Stimulated activated CD8-positive, alpha-beta memory T cell treated with anti-CD3 and anti-CD28 coated beads, Interleukin-2, amount 100 ng/mL, for 1 hour (primary cell): ENCODE results near the gene KLK15.

ENCODE experiments used
- DNase-seq, 2 donors: peaks; one replicate each; pipeline ENCODE4 v3.0.0-alpha.2; 2020; ENCODE audit warnings: low read depth in 2 of 2

KLK15 gene, protein sequence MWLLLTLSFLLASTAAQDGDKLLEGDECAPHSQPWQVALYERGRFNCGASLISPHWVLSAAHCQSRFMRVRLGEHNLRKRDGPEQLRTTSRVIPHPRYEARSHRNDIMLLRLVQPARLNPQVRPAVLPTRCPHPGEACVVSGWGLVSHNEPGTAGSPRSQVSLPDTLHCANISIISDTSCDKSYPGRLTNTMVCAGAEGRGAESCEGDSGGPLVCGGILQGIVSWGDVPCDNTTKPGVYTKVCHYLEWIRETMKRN

DNA sequence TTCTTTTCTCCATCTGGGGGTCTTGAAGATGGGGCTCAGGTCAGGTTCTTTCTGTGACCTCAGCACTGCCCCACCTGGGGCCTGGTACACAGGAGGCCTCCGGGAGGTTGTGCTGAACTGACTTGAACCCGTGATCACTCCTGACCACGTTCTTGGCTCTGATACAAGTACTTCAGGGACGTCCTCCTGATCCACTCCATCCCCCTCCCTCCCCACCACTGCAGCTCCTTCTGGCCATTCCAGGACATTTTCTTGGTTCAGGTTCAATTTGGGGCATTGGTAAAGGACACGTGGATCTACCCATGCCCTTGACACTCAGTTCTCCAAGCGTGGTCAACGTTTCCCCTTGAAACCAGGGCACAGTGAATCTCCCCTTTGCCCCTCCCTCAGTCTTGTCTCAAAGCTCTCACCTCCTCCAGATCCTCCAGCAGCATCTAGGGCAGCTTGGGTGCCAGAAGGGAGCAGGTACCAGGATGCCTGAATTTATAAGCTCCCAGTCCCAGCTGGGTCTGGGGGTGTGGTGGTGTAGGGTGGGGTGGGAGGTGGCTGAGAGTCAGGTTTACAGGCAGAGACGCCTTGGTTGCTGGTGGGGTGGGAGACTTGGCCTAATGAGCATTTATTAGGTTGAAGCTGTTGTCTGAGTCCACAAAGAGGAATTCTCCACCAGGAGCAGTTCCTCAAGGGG is at the start of gene KLK15:
Gene KLK15 (minus strand): TSS at position 458 of the 685 bp plus-strand sequence. CDS start 2,082 bp downstream, outside the sequence.
- no peak for DNase-seq

DNA sequence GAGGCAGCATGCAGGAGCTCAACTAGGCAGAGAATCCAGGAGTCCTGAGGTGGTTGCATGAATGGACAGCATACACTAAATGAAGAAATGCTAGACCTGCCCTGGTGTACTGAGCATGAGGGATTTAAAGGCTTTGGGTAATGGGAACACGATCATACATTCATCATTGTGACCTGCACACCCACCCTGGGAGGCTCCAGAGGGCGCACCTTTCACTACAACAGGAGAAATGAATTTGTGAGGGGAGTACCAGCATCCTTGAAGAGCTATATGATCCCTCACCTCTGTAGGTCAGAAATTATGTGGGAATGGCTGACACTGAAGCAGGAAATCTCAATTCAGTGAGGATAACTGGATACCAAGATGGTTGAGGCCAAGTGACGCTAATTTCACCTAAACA is 48.8 kb upstream of the KLK15 start:
- no peak for DNase-seq

DNA sequence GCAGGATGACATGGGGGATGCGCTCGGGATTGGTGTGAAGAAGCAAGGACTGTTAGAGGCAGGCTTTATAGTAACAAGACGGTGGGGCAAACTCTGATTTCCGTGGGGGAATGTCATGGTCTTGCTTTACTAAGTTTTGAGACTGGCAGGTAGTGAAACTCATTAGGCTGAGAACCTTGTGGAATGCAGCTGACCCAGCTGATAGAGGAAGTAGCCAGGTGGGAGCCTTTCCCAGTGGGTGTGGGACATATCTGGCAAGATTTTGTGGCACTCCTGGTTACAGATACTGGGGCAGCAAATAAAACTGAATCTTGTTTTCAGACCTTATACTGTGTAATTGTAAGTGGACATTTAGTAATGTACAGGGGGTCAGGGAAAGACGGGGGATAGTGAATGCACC is 46.9 kb upstream of the KLK15 start:
- no peak for DNase-seq

DNA sequence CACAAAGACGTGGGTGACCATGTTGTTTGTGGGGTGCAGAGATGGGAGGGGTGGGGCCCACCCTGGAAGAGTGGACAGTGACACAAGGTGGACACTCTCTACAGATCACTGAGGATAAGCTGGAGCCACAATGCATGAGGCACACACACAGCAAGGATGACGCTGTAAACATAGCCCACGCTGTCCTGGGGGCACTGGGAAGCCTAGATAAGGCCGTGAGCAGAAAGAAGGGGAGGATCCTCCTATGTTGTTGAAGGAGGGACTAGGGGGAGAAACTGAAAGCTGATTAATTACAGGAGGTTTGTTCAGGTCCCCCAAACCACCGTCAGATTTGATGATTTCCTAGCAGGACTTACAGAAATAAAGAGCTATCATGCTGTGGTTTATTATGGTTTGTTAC is 45.5 kb upstream of the KLK15 start:
- DNase-seq: no peak

DNA sequence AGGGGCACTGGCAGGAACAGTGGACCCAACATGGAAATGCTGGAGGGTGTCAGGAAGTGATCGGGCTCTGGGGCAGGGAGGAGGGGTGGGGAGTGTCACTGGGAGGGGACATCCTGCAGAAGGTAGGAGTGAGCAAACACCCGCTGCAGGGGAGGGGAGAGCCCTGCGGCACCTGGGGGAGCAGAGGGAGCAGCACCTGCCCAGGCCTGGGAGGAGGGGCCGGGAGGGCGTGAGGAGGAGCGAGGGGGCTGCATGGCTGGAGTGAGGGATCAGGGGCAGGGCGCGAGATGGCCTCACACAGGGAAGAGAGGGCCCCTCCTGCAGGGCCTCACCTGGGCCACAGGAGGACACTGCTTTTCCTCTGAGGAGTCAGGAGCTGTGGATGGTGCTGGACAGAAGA is 44.0 kb upstream of the KLK15 start:
- DNase-seq: no peak

DNA sequence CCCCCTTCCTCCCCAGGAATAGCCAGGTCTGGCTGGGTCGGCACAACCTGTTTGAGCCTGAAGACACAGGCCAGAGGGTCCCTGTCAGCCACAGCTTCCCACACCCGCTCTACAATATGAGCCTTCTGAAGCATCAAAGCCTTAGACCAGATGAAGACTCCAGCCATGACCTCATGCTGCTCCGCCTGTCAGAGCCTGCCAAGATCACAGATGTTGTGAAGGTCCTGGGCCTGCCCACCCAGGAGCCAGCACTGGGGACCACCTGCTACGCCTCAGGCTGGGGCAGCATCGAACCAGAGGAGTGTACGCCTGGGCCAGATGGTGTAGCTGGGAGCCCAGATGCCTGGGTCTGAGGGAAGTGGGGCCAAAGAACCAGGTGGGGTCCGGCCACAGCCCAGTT is 43.1 kb upstream of the KLK15 start:
- no peak for DNase-seq

DNA sequence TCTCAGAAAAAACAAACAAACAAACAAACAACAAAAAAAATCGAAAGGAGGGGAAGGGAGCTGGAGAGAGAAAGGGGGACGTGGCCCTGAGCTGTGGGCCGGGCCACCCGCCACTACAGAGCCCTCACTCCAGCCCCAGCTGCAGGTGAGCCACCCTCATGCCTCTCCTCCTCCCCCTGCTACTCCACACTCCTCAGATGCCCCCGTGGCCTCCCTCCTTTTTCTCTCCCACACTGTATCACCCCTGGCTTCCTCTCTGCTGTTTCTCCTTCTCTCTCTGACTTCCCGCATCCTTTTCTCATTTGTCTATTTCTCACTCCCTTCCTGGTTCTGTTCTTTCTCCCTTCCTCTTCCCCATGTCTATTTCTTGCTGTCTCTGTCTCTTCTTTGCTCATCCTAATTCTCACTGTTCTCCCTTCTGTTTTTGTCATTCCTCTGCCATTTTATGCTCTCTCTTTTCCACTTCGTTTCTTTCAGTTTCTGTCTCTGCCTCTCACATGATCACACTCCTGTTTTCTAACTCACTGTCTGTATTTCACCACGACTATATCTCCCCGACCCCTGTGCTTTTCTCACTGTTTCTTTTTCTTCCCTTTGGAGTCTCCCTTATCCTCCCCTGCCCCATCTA is 42.5 kb upstream of the KLK15 start:
- no peak for DNase-seq

DNA sequence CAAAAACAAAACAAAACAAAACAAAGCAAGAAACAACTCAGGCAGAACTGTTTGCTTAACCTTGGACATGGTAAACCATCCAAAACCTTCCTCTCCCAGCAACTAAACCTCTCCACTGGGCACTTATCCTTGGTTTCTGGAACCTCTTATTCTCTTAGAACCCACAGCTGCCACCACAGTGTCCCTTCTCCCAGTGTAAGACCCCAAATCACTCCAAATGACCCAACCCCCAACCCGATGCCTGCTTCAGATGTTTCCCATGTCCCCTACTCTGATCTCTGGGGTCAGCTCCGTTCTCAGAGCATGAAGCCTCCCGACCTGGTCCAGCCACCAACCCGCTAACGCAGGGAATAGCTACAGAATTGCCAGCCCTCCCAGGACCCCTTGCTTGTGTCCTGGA is 40.8 kb upstream of the KLK15 start:
- DNase-seq: no peak

DNA sequence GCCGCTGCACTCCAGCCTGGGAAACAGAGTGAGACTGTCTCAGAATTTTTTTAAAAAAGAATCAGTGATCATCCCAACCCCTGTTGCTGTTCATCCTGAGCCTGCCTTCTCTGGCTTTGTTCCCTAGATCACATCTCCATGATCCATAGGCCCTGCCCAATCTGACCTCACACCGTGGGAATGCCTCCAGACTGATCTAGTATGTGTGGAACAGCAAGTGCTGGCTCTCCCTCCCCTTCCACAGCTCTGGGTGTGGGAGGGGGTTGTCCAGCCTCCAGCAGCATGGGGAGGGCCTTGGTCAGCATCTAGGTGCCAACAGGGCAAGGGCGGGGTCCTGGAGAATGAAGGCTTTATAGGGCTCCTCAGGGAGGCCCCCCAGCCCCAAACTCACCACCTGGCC is 39.7 kb upstream of the KLK15 start, which contains the start of gene KLK2:
Gene KLK2 (plus strand): TSS at position 384 of the 400 bp plus-strand sequence. CDS start 35 bp downstream, outside the sequence.
- no peak for DNase-seq

DNA sequence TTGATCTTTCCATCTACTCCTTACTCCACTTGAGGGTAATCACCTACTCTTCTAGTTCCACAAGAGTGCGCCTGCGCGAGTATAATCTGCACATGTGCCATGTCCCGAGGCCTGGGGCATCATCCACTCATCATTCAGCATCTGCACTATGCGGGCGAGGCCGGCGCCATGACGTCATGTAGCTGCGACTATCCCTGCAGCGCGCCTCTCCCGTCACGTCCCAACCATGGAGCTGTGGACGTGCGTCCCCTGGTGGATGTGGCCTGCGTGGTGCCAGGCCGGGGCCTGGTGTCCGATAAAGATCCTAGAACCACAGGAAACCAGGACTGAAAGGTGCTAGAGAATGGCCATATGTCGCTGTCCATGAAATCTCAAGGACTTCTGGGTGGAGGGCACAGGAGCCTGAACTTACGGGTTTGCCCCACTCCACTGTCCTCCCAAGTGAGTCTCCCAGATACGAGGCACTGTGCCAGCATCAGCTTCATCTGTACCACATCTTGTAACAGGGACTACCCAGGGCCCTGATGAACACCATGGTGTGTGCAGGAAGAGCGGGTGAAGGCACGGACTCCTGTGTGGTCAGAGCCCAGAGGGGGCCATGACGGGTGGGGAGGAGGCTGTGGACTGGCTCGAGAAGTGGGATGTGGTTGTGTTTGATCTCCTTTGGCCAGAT is 37.2 kb upstream of the KLK15 start:
- no peak for DNase-seq

DNA sequence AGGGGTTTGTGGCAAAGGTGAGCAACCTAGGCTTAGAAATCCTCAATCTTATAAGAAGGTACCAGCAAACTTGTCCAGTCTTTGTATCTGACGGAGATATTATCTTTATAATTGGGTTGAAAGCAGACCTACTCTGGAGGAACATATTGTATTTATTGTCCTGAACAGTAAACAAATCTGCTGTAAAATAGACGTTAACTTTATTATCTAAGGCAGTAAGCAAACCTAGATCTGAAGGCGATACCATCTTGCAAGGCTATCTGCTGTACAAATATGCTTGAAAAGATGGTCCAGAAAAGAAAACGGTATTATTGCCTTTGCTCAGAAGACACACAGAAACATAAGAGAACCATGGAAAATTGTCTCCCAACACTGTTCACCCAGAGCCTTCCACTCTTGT is 36.1 kb upstream of the KLK15 start:
- no peak for DNase-seq

DNA sequence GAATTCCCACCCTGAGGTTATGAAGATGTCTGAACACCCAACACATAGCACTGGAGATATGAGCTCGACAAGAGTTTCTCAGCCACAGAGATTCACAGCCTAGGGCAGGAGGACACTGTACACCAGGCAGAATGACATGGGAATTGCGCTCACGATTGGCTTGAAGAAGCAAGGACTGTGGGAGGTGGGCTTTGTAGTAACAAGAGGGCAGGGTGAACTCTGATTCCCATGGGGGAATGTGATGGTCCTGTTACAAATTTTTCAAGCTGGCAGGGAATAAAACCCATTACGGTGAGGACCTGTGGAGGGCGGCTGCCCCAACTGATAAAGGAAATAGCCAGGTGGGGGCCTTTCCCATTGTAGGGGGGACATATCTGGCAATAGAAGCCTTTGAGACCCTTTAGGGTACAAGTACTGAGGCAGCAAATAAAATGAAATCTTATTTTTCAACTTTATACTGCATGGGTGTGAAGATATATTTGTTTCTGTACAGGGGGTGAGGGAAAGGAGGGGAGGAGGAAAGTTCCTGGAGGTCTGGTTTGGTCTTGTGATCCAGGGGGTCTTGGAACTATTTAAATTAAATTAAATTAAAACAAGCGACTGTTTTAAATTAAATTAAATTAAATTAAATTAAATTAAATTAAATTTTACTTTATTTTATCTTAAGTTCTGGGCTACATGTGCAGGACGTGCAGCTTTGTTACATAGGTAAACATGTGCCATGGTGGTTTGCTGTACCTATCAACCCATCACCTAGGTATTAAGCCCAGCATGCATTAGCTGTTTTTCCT is 28.3 kb upstream of the KLK15 start:
- no peak for DNase-seq

DNA sequence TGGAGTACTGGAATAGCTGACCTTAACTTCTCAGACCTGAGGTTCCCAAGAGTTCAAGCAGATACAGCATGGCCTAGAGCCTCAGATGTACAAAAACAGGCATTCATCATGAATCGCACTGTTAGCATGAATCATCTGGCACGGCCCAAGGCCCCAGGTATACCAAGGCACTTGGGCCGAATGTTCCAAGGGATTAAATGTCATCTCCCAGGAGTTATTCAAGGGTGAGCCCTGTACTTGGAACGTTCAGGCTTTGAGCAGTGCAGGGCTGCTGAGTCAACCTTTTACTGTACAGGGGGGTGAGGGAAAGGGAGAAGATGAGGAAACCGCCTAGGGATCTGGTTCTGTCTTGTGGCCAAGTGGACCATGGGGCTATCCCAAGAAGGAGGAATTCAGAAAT is 27.6 kb upstream of the KLK15 start:
- no peak for DNase-seq

DNA sequence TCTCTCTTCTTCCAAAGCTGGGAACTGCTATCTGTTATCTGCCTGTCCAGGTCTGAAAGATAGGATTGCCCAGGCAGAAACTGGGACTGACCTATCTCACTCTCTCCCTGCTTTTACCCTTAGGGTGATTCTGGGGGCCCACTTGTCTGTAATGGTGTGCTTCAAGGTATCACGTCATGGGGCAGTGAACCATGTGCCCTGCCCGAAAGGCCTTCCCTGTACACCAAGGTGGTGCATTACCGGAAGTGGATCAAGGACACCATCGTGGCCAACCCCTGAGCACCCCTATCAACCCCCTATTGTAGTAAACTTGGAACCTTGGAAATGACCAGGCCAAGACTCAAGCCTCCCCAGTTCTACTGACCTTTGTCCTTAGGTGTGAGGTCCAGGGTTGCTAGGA is 26.5 kb upstream of the KLK15 start:
- DNase-seq: no peak

DNA sequence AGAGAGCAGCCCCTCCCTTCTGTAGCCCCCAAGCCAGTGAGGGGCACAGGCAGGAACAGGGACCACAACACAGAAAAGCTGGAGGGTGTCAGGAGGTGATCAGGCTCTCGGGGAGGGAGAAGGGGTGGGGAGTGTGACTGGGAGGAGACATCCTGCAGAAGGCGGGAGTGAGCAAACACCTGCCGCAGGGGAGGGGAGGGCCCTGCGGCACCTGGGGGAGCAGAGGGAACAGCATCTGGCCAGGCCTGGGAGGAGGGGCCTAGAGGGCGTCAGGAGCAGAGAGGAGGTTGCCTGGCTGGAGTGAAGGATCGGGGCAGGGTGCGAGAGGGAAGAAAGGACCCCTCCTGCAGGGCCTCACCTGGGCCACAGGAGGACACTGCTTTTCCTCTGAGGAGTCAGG is 25.5 kb upstream of the KLK15 start:
- no peak for DNase-seq

DNA sequence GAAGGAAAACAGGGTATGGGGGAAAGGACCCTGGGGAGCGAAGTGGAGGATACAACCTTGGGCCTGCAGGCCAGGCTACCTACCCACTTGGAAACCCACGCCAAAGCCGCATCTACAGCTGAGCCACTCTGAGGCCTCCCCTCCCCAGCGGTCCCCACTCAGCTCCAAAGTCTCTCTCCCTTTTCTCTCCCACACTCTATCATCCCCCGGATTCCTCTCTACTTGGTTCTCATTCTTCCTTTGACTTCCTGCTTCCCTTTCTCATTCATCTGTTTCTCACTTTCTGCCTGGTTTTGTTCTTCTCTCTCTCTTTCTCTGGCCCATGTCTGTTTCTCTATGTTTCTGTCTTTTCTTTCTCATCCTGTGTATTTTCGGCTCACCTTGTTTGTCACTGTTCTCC is 24.0 kb upstream of the KLK15 start:
- no peak for DNase-seq

DNA sequence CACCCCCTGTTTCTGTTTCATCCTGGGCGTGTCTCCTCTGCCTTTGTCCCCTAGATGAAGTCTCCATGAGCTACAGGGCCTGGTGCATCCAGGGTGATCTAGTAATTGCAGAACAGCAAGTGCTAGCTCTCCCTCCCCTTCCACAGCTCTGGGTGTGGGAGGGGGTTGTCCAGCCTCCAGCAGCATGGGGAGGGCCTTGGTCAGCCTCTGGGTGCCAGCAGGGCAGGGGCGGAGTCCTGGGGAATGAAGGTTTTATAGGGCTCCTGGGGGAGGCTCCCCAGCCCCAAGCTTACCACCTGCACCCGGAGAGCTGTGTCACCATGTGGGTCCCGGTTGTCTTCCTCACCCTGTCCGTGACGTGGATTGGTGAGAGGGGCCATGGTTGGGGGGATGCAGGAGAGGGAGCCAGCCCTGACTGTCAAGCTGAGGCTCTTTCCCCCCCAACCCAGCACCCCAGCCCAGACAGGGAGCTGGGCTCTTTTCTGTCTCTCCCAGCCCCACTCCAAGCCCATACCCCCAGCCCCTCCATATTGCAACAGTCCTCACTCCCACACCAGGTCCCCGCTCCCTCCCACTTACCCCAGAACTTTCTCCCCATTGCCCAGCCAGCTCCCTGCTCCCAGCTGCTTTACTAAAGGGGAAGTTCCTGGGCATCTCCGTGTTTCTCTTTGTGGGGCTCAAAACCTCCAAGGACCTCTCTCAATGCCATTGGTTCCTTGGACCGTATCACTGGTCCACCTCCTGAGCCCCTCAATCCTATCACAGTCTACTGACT is 21.4 kb upstream of the KLK15 start, which contains the start of gene KLK3:
Gene KLK3 (plus strand): TSS at position 280 of the 775 bp plus-strand sequence. CDS start 41 bp downstream, at position 321.
- DNase-seq: no peak

DNA sequence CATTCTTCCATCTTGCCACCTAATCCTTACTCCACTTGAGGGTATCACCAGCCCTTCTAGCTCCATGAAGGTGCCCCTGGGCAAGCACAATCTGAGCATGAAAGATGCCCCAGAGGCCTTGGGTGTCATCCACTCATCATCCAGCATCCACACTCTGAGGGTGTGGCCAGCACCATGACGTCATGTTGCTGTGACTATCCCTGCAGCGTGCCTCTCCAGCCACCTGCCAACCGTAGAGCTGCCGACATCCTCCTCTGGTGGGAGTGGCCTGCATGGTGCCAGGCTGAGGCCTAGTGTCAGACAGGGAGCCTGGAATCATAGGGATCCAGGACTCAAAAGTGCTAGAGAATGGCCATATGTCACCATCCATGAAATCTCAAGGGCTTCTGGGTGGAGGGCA is 18.2 kb upstream of the KLK15 start:
- DNase-seq: no peak

DNA sequence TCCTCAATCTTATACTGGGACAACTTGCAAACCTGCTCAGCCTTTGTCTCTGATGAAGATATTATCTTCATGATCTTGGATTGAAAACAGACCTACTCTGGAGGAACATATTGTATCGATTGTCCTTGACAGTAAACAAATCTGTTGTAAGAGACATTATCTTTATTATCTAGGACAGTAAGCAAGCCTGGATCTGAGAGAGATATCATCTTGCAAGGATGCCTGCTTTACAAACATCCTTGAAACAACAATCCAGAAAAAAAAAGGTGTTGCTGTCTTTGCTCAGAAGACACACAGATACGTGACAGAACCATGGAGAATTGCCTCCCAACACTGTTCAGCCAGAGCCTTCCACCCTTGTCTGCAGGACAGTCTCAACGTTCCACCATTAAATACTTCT is 17.4 kb upstream of the KLK15 start:
- DNase-seq: no peak

DNA sequence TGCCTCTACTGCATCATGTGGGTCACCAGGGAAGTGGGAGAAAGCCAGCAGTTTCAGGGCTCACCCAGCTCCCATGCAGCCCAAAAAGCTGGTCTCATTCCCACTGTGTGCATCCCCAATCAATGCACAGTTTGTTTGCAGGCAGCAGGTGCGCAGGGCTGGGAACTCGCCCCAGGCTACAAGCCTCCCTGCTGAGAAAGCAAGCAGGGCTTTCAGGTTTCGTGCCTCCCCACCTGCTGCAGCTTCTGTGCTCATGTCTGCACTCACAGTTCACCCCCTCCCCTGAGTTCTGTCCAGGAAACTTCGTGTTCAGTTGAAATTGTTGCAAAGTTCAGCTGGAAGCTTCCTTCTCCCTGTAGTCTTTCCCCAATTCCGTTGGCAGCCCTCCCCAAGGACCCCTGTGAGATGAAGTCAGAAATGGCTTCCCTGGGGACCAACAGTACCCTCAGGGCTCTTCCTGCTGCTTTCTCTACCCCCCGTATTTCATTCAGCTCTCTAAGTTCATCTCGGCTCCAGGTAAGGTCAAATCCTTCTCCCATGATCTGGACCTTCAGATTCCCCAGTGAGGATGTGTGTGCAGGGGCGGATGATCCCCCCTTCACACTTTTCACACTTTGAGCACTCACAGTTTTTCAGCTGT is 11.0 kb upstream of the KLK15 start:
- no peak for DNase-seq
